ENCODE data around the gene NUDT8. TPM values are rescaled to one million over a fixed set of nuclear protein-coding genes. Genes with fewer than 3 reads are reported as not detected.

NUDT8 gene
- polyA plus RNA-seq, 1 of the 3 experiments (the other 2 are of a cell fraction): 2.7 TPM

DNA sequence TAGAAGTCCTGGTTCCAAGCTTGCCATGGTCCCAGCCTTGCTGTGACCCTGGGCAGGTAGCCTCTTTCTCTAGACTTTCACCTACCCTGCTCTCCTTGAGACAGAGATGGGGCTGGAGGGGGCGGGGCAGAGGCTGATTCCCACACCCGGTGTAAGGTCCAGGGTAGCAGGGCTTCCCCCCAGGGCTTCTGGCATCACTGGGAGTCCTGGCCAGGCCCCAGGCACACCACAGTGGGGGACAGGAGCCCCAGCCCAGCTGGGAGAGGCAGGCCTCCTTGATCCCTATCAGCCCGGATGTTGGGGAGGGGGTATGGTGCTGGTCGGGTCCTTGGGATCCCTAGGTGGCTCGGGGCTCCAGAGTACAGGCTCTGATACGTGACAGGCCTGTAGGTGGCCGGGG is 1.7 kb upstream of the NUDT8 start (continued):
- TF ChIP-seq, protein P1, sequence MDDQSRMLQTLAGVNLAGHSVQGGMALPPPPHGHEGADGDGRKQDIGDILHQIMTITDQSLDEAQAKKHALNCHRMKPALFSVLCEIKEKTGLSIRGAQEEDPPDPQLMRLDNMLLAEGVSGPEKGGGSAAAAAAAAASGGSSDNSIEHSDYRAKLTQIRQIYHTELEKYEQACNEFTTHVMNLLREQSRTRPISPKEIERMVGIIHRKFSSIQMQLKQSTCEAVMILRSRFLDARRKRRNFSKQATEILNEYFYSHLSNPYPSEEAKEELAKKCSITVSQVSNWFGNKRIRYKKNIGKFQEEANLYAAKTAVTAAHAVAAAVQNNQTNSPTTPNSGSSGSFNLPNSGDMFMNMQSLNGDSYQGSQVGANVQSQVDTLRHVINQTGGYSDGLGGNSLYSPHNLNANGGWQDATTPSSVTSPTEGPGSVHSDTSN (IDR thresholded peaks at IDR 0.05): no peak
- TF ChIP-seq TEAD4 (IDR thresholded peaks at IDR 0.05; ENCODE audit: borderline replicate concordance, insufficient read depth) (no peak), MEF2A (IDR thresholded peaks at IDR 0.05; ENCODE audit: borderline replicate concordance, low read depth) (no peak), RCOR1 (IDR thresholded peaks at IDR 0.05; ENCODE audit: low read length) (no peak), TAF1 (IDR thresholded peaks at IDR 0.05; ENCODE audit: borderline replicate concordance, low read depth, low read length) (no peak), NRF1 (IDR thresholded peaks at IDR 0.05; ENCODE audit: low read depth, low read length) (no peak), CHD2 (IDR thresholded peaks at IDR 0.05; ENCODE audit: low read length, partially characterized antibody) (no peak)
- TF ChIP-seq, protein P2, sequence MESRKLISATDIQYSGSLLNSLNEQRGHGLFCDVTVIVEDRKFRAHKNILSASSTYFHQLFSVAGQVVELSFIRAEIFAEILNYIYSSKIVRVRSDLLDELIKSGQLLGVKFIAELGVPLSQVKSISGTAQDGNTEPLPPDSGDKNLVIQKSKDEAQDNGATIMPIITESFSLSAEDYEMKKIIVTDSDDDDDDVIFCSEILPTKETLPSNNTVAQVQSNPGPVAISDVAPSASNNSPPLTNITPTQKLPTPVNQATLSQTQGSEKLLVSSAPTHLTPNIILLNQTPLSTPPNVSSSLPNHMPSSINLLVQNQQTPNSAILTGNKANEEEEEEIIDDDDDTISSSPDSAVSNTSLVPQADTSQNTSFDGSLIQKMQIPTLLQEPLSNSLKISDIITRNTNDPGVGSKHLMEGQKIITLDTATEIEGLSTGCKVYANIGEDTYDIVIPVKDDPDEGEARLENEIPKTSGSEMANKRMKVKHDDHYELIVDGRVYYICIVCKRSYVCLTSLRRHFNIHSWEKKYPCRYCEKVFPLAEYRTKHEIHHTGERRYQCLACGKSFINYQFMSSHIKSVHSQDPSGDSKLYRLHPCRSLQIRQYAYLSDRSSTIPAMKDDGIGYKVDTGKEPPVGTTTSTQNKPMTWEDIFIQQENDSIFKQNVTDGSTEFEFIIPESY (IDR thresholded peaks at IDR 0.05; ENCODE audit: borderline replicate concordance, low read depth): no peak
- TF ChIP-seq, protein P3, sequence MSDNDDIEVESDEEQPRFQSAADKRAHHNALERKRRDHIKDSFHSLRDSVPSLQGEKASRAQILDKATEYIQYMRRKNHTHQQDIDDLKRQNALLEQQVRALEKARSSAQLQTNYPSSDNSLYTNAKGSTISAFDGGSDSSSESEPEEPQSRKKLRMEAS (IDR thresholded peaks at IDR 0.05; ENCODE audit: low read depth): no peak
- TF ChIP-seq, protein P4, sequence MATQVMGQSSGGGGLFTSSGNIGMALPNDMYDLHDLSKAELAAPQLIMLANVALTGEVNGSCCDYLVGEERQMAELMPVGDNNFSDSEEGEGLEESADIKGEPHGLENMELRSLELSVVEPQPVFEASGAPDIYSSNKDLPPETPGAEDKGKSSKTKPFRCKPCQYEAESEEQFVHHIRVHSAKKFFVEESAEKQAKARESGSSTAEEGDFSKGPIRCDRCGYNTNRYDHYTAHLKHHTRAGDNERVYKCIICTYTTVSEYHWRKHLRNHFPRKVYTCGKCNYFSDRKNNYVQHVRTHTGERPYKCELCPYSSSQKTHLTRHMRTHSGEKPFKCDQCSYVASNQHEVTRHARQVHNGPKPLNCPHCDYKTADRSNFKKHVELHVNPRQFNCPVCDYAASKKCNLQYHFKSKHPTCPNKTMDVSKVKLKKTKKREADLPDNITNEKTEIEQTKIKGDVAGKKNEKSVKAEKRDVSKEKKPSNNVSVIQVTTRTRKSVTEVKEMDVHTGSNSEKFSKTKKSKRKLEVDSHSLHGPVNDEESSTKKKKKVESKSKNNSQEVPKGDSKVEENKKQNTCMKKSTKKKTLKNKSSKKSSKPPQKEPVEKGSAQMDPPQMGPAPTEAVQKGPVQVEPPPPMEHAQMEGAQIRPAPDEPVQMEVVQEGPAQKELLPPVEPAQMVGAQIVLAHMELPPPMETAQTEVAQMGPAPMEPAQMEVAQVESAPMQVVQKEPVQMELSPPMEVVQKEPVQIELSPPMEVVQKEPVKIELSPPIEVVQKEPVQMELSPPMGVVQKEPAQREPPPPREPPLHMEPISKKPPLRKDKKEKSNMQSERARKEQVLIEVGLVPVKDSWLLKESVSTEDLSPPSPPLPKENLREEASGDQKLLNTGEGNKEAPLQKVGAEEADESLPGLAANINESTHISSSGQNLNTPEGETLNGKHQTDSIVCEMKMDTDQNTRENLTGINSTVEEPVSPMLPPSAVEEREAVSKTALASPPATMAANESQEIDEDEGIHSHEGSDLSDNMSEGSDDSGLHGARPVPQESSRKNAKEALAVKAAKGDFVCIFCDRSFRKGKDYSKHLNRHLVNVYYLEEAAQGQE (IDR thresholded peaks at IDR 0.05; ENCODE audit: low read depth, low read length): no peak

DNA sequence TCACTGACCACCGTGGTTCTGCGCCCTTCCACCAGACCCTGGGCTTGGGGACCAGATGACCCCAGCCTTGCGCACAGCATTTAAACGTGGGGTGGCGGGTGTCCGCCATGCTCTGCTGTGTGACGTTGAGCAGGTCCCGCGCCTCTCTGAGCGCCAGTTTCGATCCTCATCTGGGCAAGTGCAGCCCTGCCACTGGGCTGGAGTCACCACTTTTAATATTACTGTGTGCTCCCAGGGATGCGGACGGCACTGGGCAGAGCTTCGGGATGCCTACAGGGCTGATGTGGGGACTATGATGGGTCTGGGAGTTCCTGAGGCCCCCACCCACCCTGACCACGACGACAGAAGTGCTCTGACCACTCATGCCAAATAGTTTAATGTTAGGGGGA is 1.2 kb upstream of the NUDT8 start:
- WGBS (ENCODE audit: low lambda C conversion rate): 27% methylated on average over 7 of the region's 16 CpGs
- POLR2A ChIA-PET: interaction anchor here (0.6 to 2.4 kb wide), 3 partner anchors 23 to 175 kb away, joined by 3 to 9 read pairs (median 5); partner anchors contain the start of gene GSTP1

More for the DNA sequence above, 1.2 kb upstream of the NUDT8 start:
- no peaks in the 10 kb centered on the region for H3K27me3 ChIP-seq (ENCODE audit: insufficient read depth)
- no peaks in the 10 kb centered on the region for H4K20me1 ChIP-seq (ENCODE audit: insufficient read depth)
- H3K4me1 ChIP-seq (ENCODE audit: control insufficient read depth in 1 of 2, insufficient read depth in 2 of 2, low read depth in 1 of 2, low read length in 1 of 2): peaks cover 0 to 13% of the 10 kb centered on the region in 2 experiments; a peak in 1 of 4 replicates
- H3K4me2 ChIP-seq: peak overlapping the region; percentile 92
- no peak for DNase-seq
- H3K4me3 ChIP-seq (ENCODE audit: low read depth in 2 of 2, low read length in 1 of 2): peak overlapping the region; percentile 69 to 81
- no peaks in the 10 kb centered on the region for H3K36me3 ChIP-seq (replicated peaks in 1 of 2; ENCODE audit: control insufficient read depth in 1 of 2, insufficient read depth in 2 of 2, low read length in 1 of 2)
- no peaks in the 10 kb centered on the region for H3K9me2 ChIP-seq
- no peaks in the 10 kb centered on the region for H3F3A ChIP-seq (replicated peaks; ENCODE audit: insufficient read depth)
- no peaks in the 10 kb centered on the region for H3K9me3 ChIP-seq
- CTCF ChIA-PET: interaction anchor here (0.6 to 17.8 kb wide), 12 partner anchors 8 to 285 kb away, joined by 3 to 308 read pairs (median 3); partner anchors contain the start of genes ACY3 and TBX10
- H2AFZ ChIP-seq (ENCODE audit: low read depth): peak overlapping the region; percentile 91
- H3K79me2 ChIP-seq (ENCODE audit: insufficient read depth): no peaks in the 10 kb centered on the region
- H3K9ac ChIP-seq: peak overlapping the region; percentile 72
- TF ChIP-seq JUND (IDR thresholded peaks at IDR 0.05): no peak
- TF ChIP-seq RAD21 (IDR thresholded peaks at IDR 0.05; ENCODE audit: low read length): no peak
- TF ChIP-seq RCOR1 (IDR thresholded peaks at IDR 0.05; ENCODE audit: low read length): no peak
- TF ChIP-seq, protein P5, sequence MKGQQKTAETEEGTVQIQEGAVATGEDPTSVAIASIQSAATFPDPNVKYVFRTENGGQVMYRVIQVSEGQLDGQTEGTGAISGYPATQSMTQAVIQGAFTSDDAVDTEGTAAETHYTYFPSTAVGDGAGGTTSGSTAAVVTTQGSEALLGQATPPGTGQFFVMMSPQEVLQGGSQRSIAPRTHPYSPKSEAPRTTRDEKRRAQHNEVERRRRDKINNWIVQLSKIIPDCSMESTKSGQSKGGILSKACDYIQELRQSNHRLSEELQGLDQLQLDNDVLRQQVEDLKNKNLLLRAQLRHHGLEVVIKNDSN (IDR thresholded peaks at IDR 0.05; ENCODE audit: borderline replicate concordance, low read depth): no peak
- TF ChIP-seq, protein P2 (IDR thresholded peaks at IDR 0.05; ENCODE audit: borderline replicate concordance, low read depth): no peak
- TF ChIP-seq GABPA (IDR thresholded peaks at IDR 0.05; ENCODE audit: low read depth): no peak
- no peak for TF ChIP-seq YY1 (IDR thresholded peaks at IDR 0.05; ENCODE audit: low read depth)
- TF ChIP-seq MXI1 (IDR thresholded peaks at IDR 0.05; ENCODE audit: low read depth, low read length): no peak
- TF ChIP-seq ELF1 (IDR thresholded peaks at IDR 0.05): no peak
- no peak for TF ChIP-seq SMC3 (IDR thresholded peaks at IDR 0.05; ENCODE audit: low read depth, low read length)
- TF ChIP-seq, protein P6, sequence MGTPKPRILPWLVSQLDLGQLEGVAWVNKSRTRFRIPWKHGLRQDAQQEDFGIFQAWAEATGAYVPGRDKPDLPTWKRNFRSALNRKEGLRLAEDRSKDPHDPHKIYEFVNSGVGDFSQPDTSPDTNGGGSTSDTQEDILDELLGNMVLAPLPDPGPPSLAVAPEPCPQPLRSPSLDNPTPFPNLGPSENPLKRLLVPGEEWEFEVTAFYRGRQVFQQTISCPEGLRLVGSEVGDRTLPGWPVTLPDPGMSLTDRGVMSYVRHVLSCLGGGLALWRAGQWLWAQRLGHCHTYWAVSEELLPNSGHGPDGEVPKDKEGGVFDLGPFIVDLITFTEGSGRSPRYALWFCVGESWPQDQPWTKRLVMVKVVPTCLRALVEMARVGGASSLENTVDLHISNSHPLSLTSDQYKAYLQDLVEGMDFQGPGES (IDR thresholded peaks at IDR 0.05; ENCODE audit: low read depth, low read length): no peak
- no peak for TF ChIP-seq FOSL2 (IDR thresholded peaks at IDR 0.05; ENCODE audit: borderline replicate concordance, low read depth)
- TF ChIP-seq EP300 (IDR thresholded peaks at IDR 0.05; ENCODE audit: borderline replicate concordance in 1 of 2, low read depth in 1 of 2, low read length in 1 of 2): no peak
- peak overlapping the region; percentile 66 to 81; a peak in 2 of 4 replicates for H3K27ac ChIP-seq (ENCODE audit: low read depth in 2 of 2, low read length in 1 of 2)

Data from SK-N-SH (cell line).